NCI-H82 treated with DMSO at 0.1 percent for 48 hours (cell line): Measurements from ENCODE around the gene SCAF1.

ENCODE experiments used
- DNase-seq: peaks from one replicate; lab custom pipeline; 2025; ENCODE audit not compliant: unreplicated experiment; lab: John Stamatoyannopoulos, UW

The SCAF1 gene

GRCh38 chr19:49684251-49684982 lies 42.4 kb downstream of the SCAF1 start:
- DNase-seq: no peak

- DNase-seq: no peak
Observed at GRCh38 chr19:49684983-49685553, 43.1 kb downstream of the SCAF1 start.

- DNase-seq: no peak
Observed at GRCh38 chr19:49685845-49686332, 43.9 kb downstream of the SCAF1 start.

GRCh38 chr19:49686503-49687088 lies 44.6 kb downstream of the SCAF1 start:
- no peak for DNase-seq

GRCh38 chr19:49687150-49687549 lies 45.1 kb downstream of the SCAF1 start:
- no peak for DNase-seq

GRCh38 chr19:49687566-49688316 lies 45.7 kb downstream of the SCAF1 start:
- no peak for DNase-seq

- DNase-seq: no peak
Observed at GRCh38 chr19:49688531-49689132, 46.6 kb downstream of the SCAF1 start.

GRCh38 chr19:49689133-49690078 lies 47.4 kb downstream of the SCAF1 start, which contains the start of gene ADM5:
TSS of gene ADM5 (plus strand) at chr19:49689594. CDS start at chr19:49689838, 244 bp downstream.
- DNase-seq: peak; percentile 35

- DNase-seq: no peak
Observed at GRCh38 chr19:49690079-49690655, 48.2 kb downstream of the SCAF1 start.

- DNase-seq: peak; percentile 90
Observed at GRCh38 chr19:49690656-49691242, 48.7 kb downstream of the SCAF1 start, which contains the start of gene CPT1C. TSS of gene CPT1C (plus strand) at chr19:49691116. CDS start at chr19:49692253, 1,137 bp downstream.

GRCh38 chr19:49691243-49692146 lies 49.5 kb downstream of the SCAF1 start:
- DNase-seq: peak; percentile 61

GRCh38 chr19:49692147-49692506 lies 50.1 kb downstream of the SCAF1 start:
- no peak for DNase-seq

GRCh38 chr19:49696115-49696514 lies 54.1 kb downstream of the SCAF1 start:
- no peak for DNase-seq

- no peak for DNase-seq
Observed at GRCh38 chr19:49696865-49697264, 54.9 kb downstream of the SCAF1 start.

- DNase-seq: no peak
Observed at GRCh38 chr19:49699364-49699763, 57.4 kb downstream of the SCAF1 start.

GRCh38 chr19:49700563-49700962 lies 58.6 kb downstream of the SCAF1 start:
- no peak for DNase-seq

GRCh38 chr19:49701271-49701786 lies 59.3 kb downstream of the SCAF1 start:
- no peak for DNase-seq
